ENCODE results near the gene LRRC61. TPM values are rescaled to one million over a fixed set of nuclear protein-coding genes. Genes with fewer than 3 reads are reported as not detected.

LRRC61 gene
- total RNA-seq, 2 experiments from 2014 or later = not detected

- ChIA-PET POLR2A (interaction anchor here (1.2 to 3.2 kb wide), 2 partner anchors 13 to 34 kb away, joined by 4 to 20 read pairs; a partner anchor contains a TSS), CTCF (ENCODE audit: unreplicated experiment) (no interaction called here)
- H3K9me3 ChIP-seq (ENCODE audit: low read length) = no peaks in the 10 kb centered on the region
- H3K4me2 ChIP-seq (ENCODE audit: low read length) = no peak overlapping the region
- no peak for TF ChIP-seq EZH2phosphoT487 (IDR thresholded peaks at IDR 0.05; ENCODE audit: borderline replicate concordance, low read depth, low read length)
- TF ChIP-seq CTCF (conservative IDR thresholded peaks at IDR 0.05; ENCODE audit: low read length) = no peak
- H4K20me1 ChIP-seq (ENCODE audit: insufficient read depth, low read length) = no peaks in the 10 kb centered on the region
- no peaks in the 10 kb centered on the region for H3K36me3 ChIP-seq (ENCODE audit: insufficient read depth, low read length)
- BruUV-seq (replicated peaks) = no TSS peak
- H3K4me3 ChIP-seq (ENCODE audit: low read depth, low read length, poor library complexity, severe bottlenecking) = no peak overlapping the region
- H3K79me2 ChIP-seq (ENCODE audit: insufficient read depth, low read depth, low read length) = no peaks in the 10 kb centered on the region
- no peak overlapping the region for H3K27ac ChIP-seq (ENCODE audit: low read depth, low read length, poor library complexity, severe bottlenecking)
- no peak for DNase-seq (ENCODE audit: low spot score)
- no peak overlapping the region for H2AFZ ChIP-seq (ENCODE audit: low read length)
- intact Hi-C loops (cut with micrococcal nuclease; ENCODE audit: unreplicated experiment) = loop anchor here (10.0 kb wide), 2 partner anchors 507 to 603 kb away; partner anchors contain the start of gene KCNH2
- H3K4me1 ChIP-seq (ENCODE audit: insufficient read depth, low read length, poor library complexity, severe bottlenecking) = peaks cover 61% of the 10 kb centered on the region
- no peaks in the 10 kb centered on the region for H3K9me2 ChIP-seq (ENCODE audit: insufficient read depth, low read length)
These were observed 48.2 kb downstream of the LRRC61 start for GRCh38 chr7:150371131-150371995.

GRCh38 chr7:150371996-150372270, 48.8 kb downstream of the LRRC61 start:
- H3K4me3 ChIP-seq (ENCODE audit: low read depth, low read length, poor library complexity, severe bottlenecking) = no peak overlapping the region
- intact Hi-C loops (cut with micrococcal nuclease; ENCODE audit: unreplicated experiment) = loop anchor here (10.0 kb wide), 2 partner anchors 507 to 603 kb away; partner anchors contain the start of gene KCNH2
- H3K79me2 ChIP-seq (ENCODE audit: insufficient read depth, low read depth, low read length) = no peaks in the 10 kb centered on the region
- no peaks in the 10 kb centered on the region for H3K9me2 ChIP-seq (ENCODE audit: insufficient read depth, low read length)
- H3K27ac ChIP-seq (ENCODE audit: low read depth, low read length, poor library complexity, severe bottlenecking) = no peak overlapping the region
- no peaks in the 10 kb centered on the region for H3K9me3 ChIP-seq (ENCODE audit: low read length)
- no peaks in the 10 kb centered on the region for H4K20me1 ChIP-seq (ENCODE audit: insufficient read depth, low read length)
- no peak overlapping the region for H2AFZ ChIP-seq (ENCODE audit: low read length)
- TF ChIP-seq CTCF (conservative IDR thresholded peaks at IDR 0.05; ENCODE audit: low read length) (no peak), EZH2phosphoT487 (IDR thresholded peaks at IDR 0.05; ENCODE audit: borderline replicate concordance, low read depth, low read length) (no peak)
- peaks cover 62% of the 10 kb centered on the region for H3K4me1 ChIP-seq (ENCODE audit: insufficient read depth, low read length, poor library complexity, severe bottlenecking)
- H3K4me2 ChIP-seq (ENCODE audit: low read length) = no peak overlapping the region
- POLR2A ChIA-PET = no interaction called here
- no peak for DNase-seq (ENCODE audit: low spot score)
- no TSS peak for BruUV-seq (replicated peaks)
- CTCF ChIA-PET (ENCODE audit: unreplicated experiment) = no interaction called here
- no peaks in the 10 kb centered on the region for H3K36me3 ChIP-seq (ENCODE audit: insufficient read depth, low read length)

All from OCI-LY7 (cell line).